H1 (cell line): ENCODE data around the gene NRP2. TPM values are rescaled to one million over a fixed set of nuclear protein-coding genes. Genes with fewer than 3 reads are reported as not detected.

Experiments
- CTCF ChIA-PET: fragments of 300-600 bp; sonication (Branson Sonifier 250); formaldehyde crosslinking; loops from one replicate; lab custom pipeline; 2021; ENCODE audit not compliant: partially characterized antibody; lab: Charles Lee
- POLR2A ChIA-PET: fragments of 300-600 bp; sonication (Branson Sonifier 250); formaldehyde crosslinking; loops from one replicate; lab custom pipeline; 2021; ENCODE audit warnings: inconsistent platforms; ENCODE audit not compliant: partially characterized antibody; lab: Charles Lee
- DNase-seq, 2 experiments: peaks; one replicate each; pipeline versions ENCODE4 v3.0.0 to v3.0.0-alpha.2; 2010 to 2022; ENCODE audit warnings: low spot score in 2 of 2, low read depth in 1 of 2, mixed read lengths in 1 of 2
- FAIRE-seq: peaks from 2 replicates; lab custom pipeline; 2011; peaks lifted over from hg19 to GRCh38; lab: Jason Lieb, UNC
- H2AFZ ChIP-seq: 2 replicates; pipeline ENCODE4 v1.8.1; 2012; ENCODE audit warnings: low read length, inconsistent platforms
- H2AK5ac ChIP-seq: 2 replicates; pipeline ENCODE4 v1.6.1; 2013; ENCODE audit warnings: low read depth, low read length
- H2BK120ac ChIP-seq: replicated peaks from 2 replicates; pipeline ENCODE3; 2013; ENCODE audit warnings: low read depth, low read length, inconsistent platforms
- H2BK12ac ChIP-seq: 2 replicates; pipeline ENCODE4 v1.6.1; 2013; ENCODE audit warnings: low read depth, low read length
- H2BK15ac ChIP-seq: 2 replicates; pipeline ENCODE4 v1.6.1; 2013; ENCODE audit warnings: low read length
- H2BK20ac ChIP-seq: 2 replicates; pipeline ENCODE4 v1.6.1; 2013; ENCODE audit warnings: low read length
- H2BK5ac ChIP-seq: 2 replicates; pipeline ENCODE4 v1.6.1; 2013; ENCODE audit warnings: low read depth, low read length
- H3K14ac ChIP-seq: 2 replicates; pipeline ENCODE4 v1.6.1; 2013; ENCODE audit warnings: inconsistent platforms; ENCODE audit not compliant: insufficient read length
- H3K18ac ChIP-seq: 2 replicates; pipeline ENCODE4 v1.6.1; 2013; ENCODE audit warnings: low read length; ENCODE audit errors: extremely low read depth
- H3K23ac ChIP-seq: 2 replicates; pipeline ENCODE4 v1.6.1; 2013; ENCODE audit warnings: inconsistent platforms; ENCODE audit not compliant: insufficient read length
- H3K23me2 ChIP-seq: 2 replicates; pipeline ENCODE4 v1.6.1; 2013; ENCODE audit warnings: low read depth, low read length
- H3K27ac ChIP-seq: 2 replicates; pipeline ENCODE4 v1.6.1; 2011; ENCODE audit warnings: low read depth, low read length, inconsistent platforms
- H3K27me3 ChIP-seq, 4 experiments: replicated peaks in 1 of 4; 1 replicate in 1 of 4; 2 replicates in 3 of 4; pipeline versions ENCODE4 v1.6.1 to v1.8.1; 2011 to 2013; ENCODE audit warnings: low read length in 3 of 4, mild to moderate bottlenecking in 3 of 4, inconsistent platforms in 2 of 4, mixed read lengths in 2 of 4, moderate library complexity in 1 of 4; ENCODE audit not compliant: control insufficient read depth in 3 of 4, insufficient read depth in 3 of 4; ENCODE audit errors: extremely low read depth in 1 of 4
- H3K36me3 ChIP-seq, 4 experiments: 2 replicates each; pipeline versions ENCODE4 v1.6.1 to v1.8.1; 2011 to 2013; ENCODE audit warnings: mild to moderate bottlenecking in 4 of 4, low read length in 3 of 4, moderate library complexity in 2 of 4, control low read depth in 1 of 4, inconsistent platforms in 1 of 4; ENCODE audit not compliant: insufficient read depth in 4 of 4, control insufficient read depth in 2 of 4
- H3K4ac ChIP-seq: replicated peaks from 2 replicates; pipeline ENCODE3; 2013; ENCODE audit warnings: low read length, low read depth, mixed read lengths, inconsistent platforms; ENCODE audit not compliant: insufficient read length
- H3K4me1 ChIP-seq, 4 experiments: replicated peaks in 1 of 4; 1 replicate in 1 of 4; 2 replicates in 3 of 4; pipeline versions ENCODE4 v1.6.1 to v1.8.1; 2011 to 2013; ENCODE audit warnings: low read length in 3 of 4, inconsistent platforms in 2 of 4, mixed read lengths in 1 of 4; ENCODE audit not compliant: insufficient read depth in 4 of 4, control insufficient read depth in 3 of 4
- H3K4me2 ChIP-seq, 2 experiments: 2 replicates each; pipeline versions ENCODE4 v1.6.1 to v1.8.1; 2011 to 2013; ENCODE audit warnings: low read depth in 2 of 2, low read length in 2 of 2, control low read depth in 1 of 2, inconsistent platforms in 1 of 2, mild to moderate bottlenecking in 1 of 2; ENCODE audit not compliant: insufficient read depth in 1 of 2
- H3K4me3 ChIP-seq, 4 experiments: fragments of 200-600, 300-600 bp in 1 of 4; sonication (generic), shearing (Covaris generic), sonication (Bioruptor Twin) in 1 of 4; 2 replicates each; pipeline versions ENCODE4 v1.5.1 to v1.8.1; 2011 to 2016; ENCODE audit warnings: low read length in 4 of 4, low read depth in 3 of 4, control low read depth in 2 of 4, inconsistent platforms in 2 of 4, mild to moderate bottlenecking in 2 of 4, mixed read lengths in 1 of 4, moderate library complexity in 1 of 4; ENCODE audit not compliant: insufficient read depth in 2 of 4; ENCODE audit errors: extremely low read depth in 1 of 4
- H3K56ac ChIP-seq: replicated peaks from 2 replicates; pipeline ENCODE3; 2013; ENCODE audit warnings: low read depth, mild to moderate bottlenecking, mixed read lengths, low read length, inconsistent platforms; ENCODE audit not compliant: insufficient read length
- H3K79me1 ChIP-seq: 2 replicates; pipeline ENCODE4 v1.6.1; 2013; ENCODE audit warnings: low read depth, low read length, control low read depth
- H3K79me2 ChIP-seq, 2 experiments: 2 replicates each; pipeline versions ENCODE4 v1.6.1 to v1.8.1; 2012 to 2013; ENCODE audit warnings: low read length in 2 of 2, mild to moderate bottlenecking in 2 of 2, inconsistent platforms in 1 of 2; ENCODE audit not compliant: insufficient read depth in 2 of 2, control insufficient read depth in 1 of 2
- H3K9ac ChIP-seq, 4 experiments: replicated peaks in 1 of 4; 1 replicate in 1 of 4; 2 replicates in 3 of 4; pipeline versions ENCODE4 v1.6.1 to v1.8.1; 2011 to 2013; ENCODE audit warnings: low read depth in 3 of 4, low read length in 3 of 4, control low read depth in 2 of 4, mild to moderate bottlenecking in 2 of 4, moderate library complexity in 2 of 4, inconsistent platforms in 1 of 4; ENCODE audit errors: extremely low read depth in 1 of 4
- H3K9me3 ChIP-seq, 2 experiments: 2 replicates each; pipeline versions ENCODE4 v1.6.1 to v1.8.1; 2012 to 2013; ENCODE audit warnings: mild to moderate bottlenecking in 2 of 2, moderate library complexity in 2 of 2, control low read depth in 1 of 2, inconsistent platforms in 1 of 2, low read depth in 1 of 2, low read length in 1 of 2, mixed read lengths in 1 of 2; ENCODE audit not compliant: insufficient read depth in 2 of 2
- H4K20me1 ChIP-seq, 2 experiments: replicated peaks in 1 of 2; 2 replicates each; pipeline versions ENCODE3 to v1.8.1; 2011 to 2013; ENCODE audit warnings: inconsistent platforms in 2 of 2, low read length in 2 of 2, mild to moderate bottlenecking in 1 of 2; ENCODE audit not compliant: insufficient read depth in 2 of 2, control insufficient read depth in 1 of 2
- H4K5ac ChIP-seq: 2 replicates; pipeline ENCODE4 v1.6.1; 2013; ENCODE audit warnings: low read length, low read depth, mixed read lengths, inconsistent platforms; ENCODE audit not compliant: insufficient read length
- H4K8ac ChIP-seq: 2 replicates; pipeline ENCODE4 v1.8.0; 2013; ENCODE audit warnings: mild to moderate bottlenecking, moderate library complexity, low read length, inconsistent platforms; ENCODE audit not compliant: insufficient read depth; ENCODE audit errors: extremely low read depth
- H4K91ac ChIP-seq: replicated peaks from 2 replicates; pipeline ENCODE3; 2013; ENCODE audit warnings: low read length, mixed read lengths, inconsistent platforms; ENCODE audit not compliant: insufficient read length
- CBX5 ChIP-seq: fragments of 300-800, 300-1000 bp; sonication (generic); IDR thresholded peaks from 2 replicates; pipeline ENCODE4 v1.7.1; 2016; ENCODE audit warnings: antibody characterized with exemption, low read length, low read depth
- CBX8 ChIP-seq: fragments of 300-800, 300-1000 bp; sonication (generic); IDR thresholded peaks from 2 replicates; pipeline ENCODE4 v1.7.1; 2016; ENCODE audit warnings: low read depth, low read length, borderline replicate concordance
- E2F6 ChIP-seq: IDR thresholded peaks from 2 replicates; pipeline ENCODE4 v1.6.1; 2012; ENCODE audit warnings: inconsistent platforms
- RAD21 ChIP-seq, 2 experiments: IDR thresholded peaks in 1 of 2; conservative IDR thresholded peaks in 1 of 2; 2 replicates each; pipeline ENCODE4 v1.6.1; 2011; ENCODE audit warnings: low read depth in 2 of 2, low read length in 2 of 2, improper control_type of control experiment in 1 of 2, inconsistent platforms in 1 of 2, mild to moderate bottlenecking in 1 of 2, moderate library complexity in 1 of 2
- WGBS, 2 experiments: shearing (Covaris generic) in 1 of 2; methylation state at CpG; one replicate each; pipeline versions ENCODE4 v1.1.6 to v1.1.7; 2013 to 2015; ENCODE audit warnings: low lambda C conversion rate in 2 of 2, mixed read lengths in 2 of 2, inconsistent platforms in 1 of 2, low coverage in 1 of 2, missing lambda C conversion rate in 1 of 2; ENCODE audit not compliant: insufficient replicate concordance in 2 of 2, insufficient coverage in 1 of 2, insufficient read length in 1 of 2; ENCODE audit errors: extremely low coverage in 1 of 2, missing lambda C conversion rate in 1 of 2; 5-methylcytosine and 5-hydroxymethylcytosine counted together
- polyA plus RNA-seq, 7 experiments: library from polyadenylated mRNA; depleted of rRNA in 3 of 7; stranded (reverse) in 5 of 7; unstranded in 2 of 7; fragments of >200 nt in 5 of 7; fragments of 200-250 nt in 2 of 7; gene quantifications; 1 replicate in 5 of 7; 2 replicates in 1 of 7; 4 replicates in 1 of 7; pipeline versions ENCODE4 v1.2.1 to v1.2.3, GENCODE V29; 2011 to 2013; ENCODE audit warnings: missing spikeins in 2 of 7, mixed read lengths in 2 of 7
- total RNA-seq: library from RNA; stranded (reverse); fragmentation: NEBNext Ultra II Directional; extraction: Animal tissue kit (Norgen Biotek cat#: 25700); gene quantifications from 2 replicates; pipeline ENCODE4 v1.2.1, GENCODE V29; 2021

The NRP2 gene
- total and polyA plus RNA-seq, 2 of the 8 experiments (the other 6 are each of a cell fraction or from before 2014, with no cell fraction given), result 32.0 to 37.8 TPM

- Histone ChIP-seq H3K79me1 (no peaks in the 10 kb centered on the region), H2BK5ac (no peak overlapping the region), H3K27ac (no peak overlapping the region), H2BK15ac (no peak overlapping the region), H2AK5ac (no peak overlapping the region), H3K23ac (no peak overlapping the region), H2BK20ac (no peak overlapping the region), H2BK120ac (no peak overlapping the region), H2AFZ (no peak overlapping the region)
- no peak for DNase-seq
- TF ChIP-seq CBX5, result no peak
- TF ChIP-seq E2F6, result no peak
- TF ChIP-seq CBX8, result no peak
- TF ChIP-seq RAD21 (IDR thresholded peaks at IDR 0.05 in 1 of 2, conservative IDR thresholded peaks at IDR 0.05 in 1 of 2; ENCODE audit: low read depth in 2 of 2, low read length in 2 of 2), result no peak
- TF ChIP-seq, all 59 proteins: peak for 0
- CTCF ChIA-PET, result no interaction called here
- no peak overlapping the region for H3K14ac ChIP-seq
- H3K27me3 ChIP-seq, result no peaks in the 10 kb centered on the region
- no peaks in the 10 kb centered on the region for H3K79me2 ChIP-seq
- POLR2A ChIA-PET, result interaction anchor here (0.6 to 0.7 kb wide), 2 partner anchors 93 to 773 kb away, joined by 3 read pairs; no protein-coding TSS in a partner anchor
- H3K9ac ChIP-seq, result no peak overlapping the region
- H4K20me1 ChIP-seq, result no peaks in the 10 kb centered on the region
- no peak overlapping the region for H3K4me3 ChIP-seq
- H3K4me1 ChIP-seq, result no peaks in the 10 kb centered on the region
- H4K91ac ChIP-seq, result no peak overlapping the region
- no peak overlapping the region for H3K4me2 ChIP-seq
- H4K5ac ChIP-seq, result no peak overlapping the region
- no peaks in the 10 kb centered on the region for H3K36me3 ChIP-seq
- H3K23me2 ChIP-seq, result peaks cover 2% of the 10 kb centered on the region; the same call in 1 of the 2 replicates
- no peaks in the 10 kb centered on the region for H3K9me3 ChIP-seq
- H3K4ac ChIP-seq, result no peak overlapping the region
- no peak overlapping the region for H4K8ac ChIP-seq
- FAIRE-seq, result no peak
- H3K56ac ChIP-seq, result no peak overlapping the region
- H3K18ac ChIP-seq, result no peak overlapping the region
- 89% methylated on average over 7 of the region's 7 CpGs; no CpG with 5 or more reads in 1 of the 2 experiments for whole genome bisulfite sequencing, 2 experiments
- H2BK12ac ChIP-seq, result no peak overlapping the region
Measured at GRCh38 chr2:205785507-205786260, 103.4 kb downstream of the NRP2 start.
